Stomach (tissue), 4 donors: Measurements from ENCODE around the gene RASSF4.

Source experiments
- CTCF ChIP-seq, 7 experiments: fragments of 450-650 bp in 4 of 7; fragments of 200-600 bp in 3 of 7; sonication (generic) in 3 of 7; IDR thresholded peaks; one replicate each; pipeline ENCODE4 v1.5.1; 2016 to 2019; ENCODE audit warnings: antibody characterized with exemption in 7 of 7, control low read depth in 2 of 7, mild to moderate bottlenecking in 1 of 7
- POLR2A ChIP-seq, 4 donors: fragments of 450-650 bp; IDR thresholded peaks; one replicate each; pipeline ENCODE4 v1.6.1; 2016; ENCODE audit warnings: antibody characterized with exemption in 4 of 4, control low read depth in 2 of 4, mild to moderate bottlenecking in 1 of 4, moderate library complexity in 1 of 4
- POLR2AphosphoS5 ChIP-seq, 3 donors: sonication (generic); formaldehyde crosslinking; IDR thresholded peaks; one replicate each; pipeline ENCODE4 v1.6.1; 2016; ENCODE audit warnings: antibody characterized with exemption in 3 of 3

GRCh38 chr10:44922796-44923545 lies 36.6 kb upstream of the RASSF4 start:
- TF ChIP-seq POLR2AphosphoS5 (IDR thresholded peaks at IDR 0.05) (no peak), CTCF (IDR thresholded peaks at IDR 0.05) (no peak), POLR2A (IDR thresholded peaks at IDR 0.05) (no peak)
